A549 (cell line): ENCODE measurements around the gene CPB2. TPM values are rescaled to one million over a fixed set of nuclear protein-coding genes. Genes with fewer than 3 reads are reported as not detected.
A peak's percentile ranks its signal among the peaks of the same experiment; 100 is the strongest.

Experiments used
- ATAC-seq, 2 experiments: fragments of 200-7000 bp in 1 of 2; fragments of >200 bp in 1 of 2; cut with Nextera tagmentation in 1 of 2; cut with Tn5 transposase in 1 of 2; 3 replicates each; pipeline versions ENCODE4 v1.8.0 to v1.9.1; 2018 to 2020; ENCODE audit warnings: mild to moderate bottlenecking in 1 of 2, moderate library complexity in 1 of 2
- CTCF ChIA-PET: fragments of 300-600 bp; sonication (Branson Sonifier 250); formaldehyde crosslinking; extraction: SDS; loops from one replicate; lab custom pipeline; 2021; ENCODE audit warnings: antibody characterized with exemption, inconsistent platforms; lab: Yijun Ruan, JAX
- POLR2A ChIA-PET: fragments of 350-600 bp; formaldehyde crosslinking; extraction: SDS; loops from one replicate; lab custom pipeline; 2021; ENCODE audit warnings: antibody characterized with exemption, inconsistent platforms; lab: Yijun Ruan, JAX
- DNase-seq, 2 experiments: peaks; one replicate each; pipeline versions ENCODE4 v3.0.0 to v3.0.0-alpha.2; 2011 to 2016; ENCODE audit warnings: low read depth in 1 of 2, low spot score in 1 of 2
- FAIRE-seq: peaks from 2 replicates; lab custom pipeline; 2011; peaks lifted over from hg19 to GRCh38; lab: Jason Lieb, UNC
- H3K27ac ChIP-seq, 2 experiments: fragments of >200 bp; sonication (Bioruptor Twin); formaldehyde crosslinking; 3 replicates each; pipeline ENCODE4 v1.5.1; 2016 to 2017
- H3K4me1 ChIP-seq: fragments of >200 bp; sonication (Bioruptor Twin); formaldehyde crosslinking; 3 replicates; pipeline ENCODE4 v1.6.1; 2016
- H3K4me2 ChIP-seq: fragments of >200 bp; sonication (Bioruptor Twin); formaldehyde crosslinking; 3 replicates; pipeline ENCODE4 v1.6.1; 2016
- H3K4me3 ChIP-seq: fragments of >200 bp; sonication (Bioruptor Twin); formaldehyde crosslinking; 3 replicates; pipeline ENCODE4 v1.5.1; 2016
- H3K9me3 ChIP-seq: fragments of >200 bp; sonication (Bioruptor Twin); formaldehyde crosslinking; 3 replicates; pipeline ENCODE4 v1.6.1; 2016
- BCL3 ChIP-seq: fragments of >200 bp; sonication (Bioruptor Twin); formaldehyde crosslinking; IDR thresholded peaks from 3 replicates; pipeline ENCODE4 v1.6.1; 2016
- BHLHE40 ChIP-seq: IDR thresholded peaks from 2 replicates; pipeline ENCODE4 v1.6.1; 2012; ENCODE audit warnings: low read depth, low read length, inconsistent platforms
- CHD2 ChIP-seq: fragments of 150-350 bp; IDR thresholded peaks from 2 replicates; pipeline ENCODE4 v1.6.1; 2014; ENCODE audit warnings: low read length; ENCODE audit not compliant: partially characterized antibody
- EHMT2 ChIP-seq: fragments of 200-600 bp; sonication (generic); IDR thresholded peaks from 2 replicates; pipeline ENCODE4 v1.6.1; 2016; ENCODE audit warnings: antibody characterized with exemption, low read depth, mild to moderate bottlenecking, moderate library complexity
- FOSB ChIP-seq: fragments of 250-450 bp; sonication (Bioruptor Pico); IDR thresholded peaks from 2 replicates; pipeline ENCODE4 v1.5.0; 2020; ENCODE audit warnings: mild to moderate bottlenecking, moderate library complexity
- FOSL2 ChIP-seq, 2 experiments: fragments of 450-650 bp in 1 of 2; fragments of >200 bp in 1 of 2; sonication (Bioruptor Twin) in 1 of 2; formaldehyde crosslinking; IDR thresholded peaks; 2 replicates each; pipeline versions ENCODE4 v1.5.0 to v1.6.1; 2016 to 2020; ENCODE audit warnings: mild to moderate bottlenecking in 1 of 2, moderate library complexity in 1 of 2
- HEYL ChIP-seq: fragments of 250-450 bp; sonication (Bioruptor Pico); IDR thresholded peaks from 2 replicates; pipeline ENCODE4 v1.8.0; 2021; ENCODE audit warnings: mild to moderate bottlenecking, moderate library complexity
- HMGXB4 ChIP-seq: fragments of 250-450 bp; sonication (Bioruptor Pico); IDR thresholded peaks from 2 replicates; pipeline ENCODE4 v1.5.0; 2021; ENCODE audit warnings: mild to moderate bottlenecking, moderate library complexity, borderline replicate concordance
- HOXA7 ChIP-seq: fragments of 250-450 bp; sonication (Bioruptor Pico); IDR thresholded peaks from 2 replicates; pipeline ENCODE4 v1.5.0; 2020; ENCODE audit warnings: mild to moderate bottlenecking, moderate library complexity
- JUNB ChIP-seq: fragments of >200 bp; sonication (Bioruptor Twin); formaldehyde crosslinking; IDR thresholded peaks from 2 replicates; pipeline ENCODE4 v1.6.1; 2016
- KDM5A ChIP-seq: fragments of 200-600 bp; sonication (generic); IDR thresholded peaks from 2 replicates; pipeline ENCODE4 v1.6.1; 2016; ENCODE audit warnings: antibody characterized with exemption, mild to moderate bottlenecking
- NFE2L2 ChIP-seq: fragments of 150-350 bp; conservative IDR thresholded peaks from 2 replicates; pipeline ENCODE4 v1.6.1; 2014; ENCODE audit warnings: low read length
- NPAS2 ChIP-seq: fragments of 250-450 bp; sonication (Bioruptor Pico); IDR thresholded peaks from 2 replicates; pipeline ENCODE4 v1.8.0; 2022; ENCODE audit warnings: mild to moderate bottlenecking, moderate library complexity, borderline replicate concordance
- PBX3 ChIP-seq: IDR thresholded peaks from 2 replicates; pipeline ENCODE4 v1.6.1; 2012
- PHF8 ChIP-seq: fragments of 200-600 bp; sonication (generic); IDR thresholded peaks from 2 replicates; pipeline ENCODE4 v1.6.1; 2016; ENCODE audit warnings: low read depth, mild to moderate bottlenecking, antibody characterized with exemption, moderate library complexity, borderline replicate concordance
- POLR2AphosphoS2 ChIP-seq: conservative IDR thresholded peaks from 2 replicates; pipeline ENCODE4 v1.6.1; 2012; ENCODE audit warnings: low read length, improper control_type of control experiment, inconsistent platforms
- RCOR1 ChIP-seq: fragments of 150-350 bp; IDR thresholded peaks from 2 replicates; pipeline ENCODE4 v1.6.1; 2014; ENCODE audit warnings: antibody characterized with exemption, low read length, low read depth
- RNF2 ChIP-seq: fragments of 200-600 bp; sonication (generic); IDR thresholded peaks from 2 replicates; pipeline ENCODE4 v1.6.1; 2016; ENCODE audit warnings: low read depth, mild to moderate bottlenecking, antibody characterized with exemption, moderate library complexity, borderline replicate concordance
- TP53 ChIP-seq: fragments of 250-450 bp; sonication (Bioruptor Pico); IDR thresholded peaks from 2 replicates; pipeline ENCODE4 v1.5.0; 2021; ENCODE audit warnings: mild to moderate bottlenecking, moderate library complexity
- ZC3H11A ChIP-seq: fragments of 450-650 bp; IDR thresholded peaks from 2 replicates; pipeline ENCODE4 v1.6.1; 2014; ENCODE audit warnings: antibody characterized with exemption, mild to moderate bottlenecking
- ZFP36 ChIP-seq: fragments of 450-650 bp; IDR thresholded peaks from 2 replicates; pipeline ENCODE4 v1.6.1; 2014; ENCODE audit warnings: borderline replicate concordance; ENCODE audit not compliant: partially characterized antibody
- ZNF302 ChIP-seq: fragments of 250-450 bp; sonication (Bioruptor Pico); IDR thresholded peaks from 2 replicates; pipeline ENCODE4 v1.9.0; 2021; ENCODE audit warnings: inconsistent platforms, mild to moderate bottlenecking, moderate library complexity
- WGBS: methylation state at CpG from one replicate; pipeline ENCODE4 v1.1.6; 2017; ENCODE audit errors: missing lambda C conversion rate; 5-methylcytosine and 5-hydroxymethylcytosine counted together
- polyA plus RNA-seq, 4 experiments: library from polyadenylated mRNA; depleted of rRNA in 3 of 4; stranded (reverse); fragments of >200 nt; fragmentation: RNase III in 1 of 4; extraction: RNeasy Plus Mini Kit Qiagen cat#74134 plus additional on column Dnase treatment in 1 of 4; gene quantifications; 2 replicates in 3 of 4; 3 replicates in 1 of 4; pipeline ENCODE4 v1.2.3, GENCODE V29; 2011 to 2017
- TF ChIP-seq, protein P1 (sequence below): fragments of >200 bp; sonication (Bioruptor Twin); formaldehyde crosslinking; IDR thresholded peaks from 3 replicates; pipeline ENCODE4 v1.5.1; 2016

Gene CPB2
- polyA plus RNA-seq, 2 of the 4 experiments (the other 2 are of a cell fraction) = 0.05 to 0.48 TPM

- peaks cover 12% of the 10 kb centered on the region; the same call in 2 of the 3 replicates for H3K4me1 ChIP-seq
- no peak for FAIRE-seq
- ChIA-PET POLR2A (interaction anchor here (1.0 to 1.2 kb wide), 2 partner anchors 10 to 24 kb away, joined by 3 to 5 read pairs; partner anchors contain the start of gene ZC3H13), CTCF (interaction anchor here (0.7 to 1.0 kb wide), 2 partner anchors 65 to 70 kb away, joined by 3 read pairs; no protein-coding TSS in a partner anchor)
- TF ChIP-seq CHD2 (no peak), KDM5A (no peak), JUNB (0 out of 2 replicates have a peak, but pooled peaks have one; percentile 16), FOSL2 (IDR thresholded peaks at IDR 0.05) (peak; percentile 53), FOSL2 (CRISPR knock-in tag; IDR thresholded peaks at IDR 0.05) (peak; percentile 72), NFE2L2 (no peak)
- no peak overlapping the region for H3K4me3 ChIP-seq
- peak overlapping the region; percentile 59 to 74 for H3K27ac ChIP-seq
- no peaks in the 10 kb centered on the region for H3K9me3 ChIP-seq
- DNase-seq = peak; percentile 25 to 64
- H3K4me2 ChIP-seq = peak overlapping the region; percentile 71
- ATAC-seq = peak; percentile 90 to 94
- WGBS = 0% methylated on average over 5 of the region's 5 CpGs
These were observed 42.6 kb downstream of the CPB2 start for GRCh38 chr13:46062185-46062584.

DNA sequence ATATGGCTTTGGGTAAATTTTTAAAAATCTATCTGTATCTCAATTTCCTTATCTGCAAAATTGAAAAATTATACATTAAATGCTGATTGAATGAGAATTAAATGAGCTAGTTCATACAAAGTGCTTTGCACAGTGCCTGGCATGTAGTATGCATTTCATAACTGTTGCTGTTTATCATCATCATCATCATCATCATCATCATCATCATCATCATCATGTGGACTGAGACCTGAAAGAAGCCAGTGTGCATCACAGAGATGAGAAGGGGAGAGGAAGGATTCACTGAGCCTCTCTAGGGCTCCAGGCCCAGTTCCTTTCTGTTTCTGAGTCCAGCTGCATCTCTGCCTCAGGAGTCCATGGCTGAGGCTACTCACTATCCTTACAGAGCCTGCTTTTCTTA, 45.4 kb downstream of the CPB2 start:
- Histone ChIP-seq H3K9me3 (no peaks in the 10 kb centered on the region), H3K4me2 (no peak overlapping the region), H3K4me1 (peaks cover 12% of the 10 kb centered on the region; the same call in 2 of the 3 replicates), H3K27ac (no peak overlapping the region), H3K4me3 (no peak overlapping the region)
- ATAC-seq (no peak), DNase-seq (no peak), FAIRE-seq (no peak)
- POLR2A ChIA-PET = no interaction called here
- TF ChIP-seq HEYL (CRISPR knock-in tag) = no peak
- no peak for TF ChIP-seq PHF8
- TF ChIP-seq HOXA7 (CRISPR knock-in tag) = no peak
- TF ChIP-seq JUNB = no peak
- CTCF ChIA-PET = interaction anchor here (0.7 kb wide), 1 partner anchor 17 kb away, joined by 3 read pairs; no protein-coding TSS in a partner anchor

GRCh38 chr13:46058268-46058667, 46.6 kb downstream of the CPB2 start:
- ChIA-PET POLR2A (no interaction called here), CTCF (no interaction called here)
- H3K9me3 ChIP-seq = no peaks in the 10 kb centered on the region
- DNase-seq = no peak
- H3K4me3 ChIP-seq = no peak overlapping the region
- no peak overlapping the region for H3K4me2 ChIP-seq
- H3K4me1 ChIP-seq = peaks cover 19% of the 10 kb centered on the region; the same call in 2 of the 3 replicates
- no peak overlapping the region for H3K27ac ChIP-seq
- 66% methylated on average over 3 of the region's 3 CpGs for WGBS
- no peak for ATAC-seq
- TF ChIP-seq FOSB (CRISPR knock-in tag) (no peak), TP53 (CRISPR knock-in tag) (no peak), EHMT2 (no peak), BCL3 (no peak), NPAS2 (CRISPR knock-in tag) (no peak), FOSL2 (IDR thresholded peaks at IDR 0.05) (no peak), FOSL2 (CRISPR knock-in tag; IDR thresholded peaks at IDR 0.05) (no peak), PHF8 (no peak), ZFP36 (no peak), RNF2 (no peak), PBX3 (no peak), ZNF302 (CRISPR knock-in tag) (no peak), RCOR1 (no peak), HEYL (CRISPR knock-in tag) (no peak), BHLHE40 (no peak), POLR2AphosphoS2 (no peak), HMGXB4 (CRISPR knock-in tag) (no peak), ZC3H11A (no peak), NFE2L2 (no peak)
- TF ChIP-seq, protein P1, sequence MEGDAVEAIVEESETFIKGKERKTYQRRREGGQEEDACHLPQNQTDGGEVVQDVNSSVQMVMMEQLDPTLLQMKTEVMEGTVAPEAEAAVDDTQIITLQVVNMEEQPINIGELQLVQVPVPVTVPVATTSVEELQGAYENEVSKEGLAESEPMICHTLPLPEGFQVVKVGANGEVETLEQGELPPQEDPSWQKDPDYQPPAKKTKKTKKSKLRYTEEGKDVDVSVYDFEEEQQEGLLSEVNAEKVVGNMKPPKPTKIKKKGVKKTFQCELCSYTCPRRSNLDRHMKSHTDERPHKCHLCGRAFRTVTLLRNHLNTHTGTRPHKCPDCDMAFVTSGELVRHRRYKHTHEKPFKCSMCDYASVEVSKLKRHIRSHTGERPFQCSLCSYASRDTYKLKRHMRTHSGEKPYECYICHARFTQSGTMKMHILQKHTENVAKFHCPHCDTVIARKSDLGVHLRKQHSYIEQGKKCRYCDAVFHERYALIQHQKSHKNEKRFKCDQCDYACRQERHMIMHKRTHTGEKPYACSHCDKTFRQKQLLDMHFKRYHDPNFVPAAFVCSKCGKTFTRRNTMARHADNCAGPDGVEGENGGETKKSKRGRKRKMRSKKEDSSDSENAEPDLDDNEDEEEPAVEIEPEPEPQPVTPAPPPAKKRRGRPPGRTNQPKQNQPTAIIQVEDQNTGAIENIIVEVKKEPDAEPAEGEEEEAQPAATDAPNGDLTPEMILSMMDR = no peak
- FAIRE-seq = no peak
